Measurements from ENCODE around the gene TRPV2.

TRPV2 gene

DNA sequence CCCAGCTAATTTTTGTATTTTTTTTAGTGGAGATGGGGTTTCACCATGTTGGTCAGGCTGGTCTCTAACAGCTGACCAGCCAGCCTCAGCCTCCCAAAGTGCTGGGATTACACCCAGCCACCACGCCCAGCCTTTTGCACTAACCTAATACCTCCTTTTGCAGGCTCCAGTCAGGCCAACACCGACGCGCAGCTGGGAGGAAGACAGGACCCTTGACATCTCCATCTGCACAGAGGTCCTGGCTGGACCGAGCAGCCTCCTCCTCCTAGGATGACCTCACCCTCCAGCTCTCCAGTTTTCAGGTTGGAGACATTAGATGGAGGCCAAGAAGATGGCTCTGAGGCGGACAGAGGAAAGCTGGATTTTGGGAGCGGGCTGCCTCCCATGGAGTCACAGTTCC, 2.0 kb downstream of the TRPV2 start:
- in situ Hi-C loops (cut with MboI; ENCODE audit: low sequenced_read_pairs, unreplicated experiment), result no loop called here
- no peak for DNase-seq (ENCODE audit: low spot score)
- TF ChIP-seq, protein P1, sequence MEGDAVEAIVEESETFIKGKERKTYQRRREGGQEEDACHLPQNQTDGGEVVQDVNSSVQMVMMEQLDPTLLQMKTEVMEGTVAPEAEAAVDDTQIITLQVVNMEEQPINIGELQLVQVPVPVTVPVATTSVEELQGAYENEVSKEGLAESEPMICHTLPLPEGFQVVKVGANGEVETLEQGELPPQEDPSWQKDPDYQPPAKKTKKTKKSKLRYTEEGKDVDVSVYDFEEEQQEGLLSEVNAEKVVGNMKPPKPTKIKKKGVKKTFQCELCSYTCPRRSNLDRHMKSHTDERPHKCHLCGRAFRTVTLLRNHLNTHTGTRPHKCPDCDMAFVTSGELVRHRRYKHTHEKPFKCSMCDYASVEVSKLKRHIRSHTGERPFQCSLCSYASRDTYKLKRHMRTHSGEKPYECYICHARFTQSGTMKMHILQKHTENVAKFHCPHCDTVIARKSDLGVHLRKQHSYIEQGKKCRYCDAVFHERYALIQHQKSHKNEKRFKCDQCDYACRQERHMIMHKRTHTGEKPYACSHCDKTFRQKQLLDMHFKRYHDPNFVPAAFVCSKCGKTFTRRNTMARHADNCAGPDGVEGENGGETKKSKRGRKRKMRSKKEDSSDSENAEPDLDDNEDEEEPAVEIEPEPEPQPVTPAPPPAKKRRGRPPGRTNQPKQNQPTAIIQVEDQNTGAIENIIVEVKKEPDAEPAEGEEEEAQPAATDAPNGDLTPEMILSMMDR (IDR thresholded peaks at IDR 0.05; ENCODE audit: borderline replicate concordance, control extremely low read depth, extremely low read depth, insufficient read depth, missing control alignments), result no peak

DNA sequence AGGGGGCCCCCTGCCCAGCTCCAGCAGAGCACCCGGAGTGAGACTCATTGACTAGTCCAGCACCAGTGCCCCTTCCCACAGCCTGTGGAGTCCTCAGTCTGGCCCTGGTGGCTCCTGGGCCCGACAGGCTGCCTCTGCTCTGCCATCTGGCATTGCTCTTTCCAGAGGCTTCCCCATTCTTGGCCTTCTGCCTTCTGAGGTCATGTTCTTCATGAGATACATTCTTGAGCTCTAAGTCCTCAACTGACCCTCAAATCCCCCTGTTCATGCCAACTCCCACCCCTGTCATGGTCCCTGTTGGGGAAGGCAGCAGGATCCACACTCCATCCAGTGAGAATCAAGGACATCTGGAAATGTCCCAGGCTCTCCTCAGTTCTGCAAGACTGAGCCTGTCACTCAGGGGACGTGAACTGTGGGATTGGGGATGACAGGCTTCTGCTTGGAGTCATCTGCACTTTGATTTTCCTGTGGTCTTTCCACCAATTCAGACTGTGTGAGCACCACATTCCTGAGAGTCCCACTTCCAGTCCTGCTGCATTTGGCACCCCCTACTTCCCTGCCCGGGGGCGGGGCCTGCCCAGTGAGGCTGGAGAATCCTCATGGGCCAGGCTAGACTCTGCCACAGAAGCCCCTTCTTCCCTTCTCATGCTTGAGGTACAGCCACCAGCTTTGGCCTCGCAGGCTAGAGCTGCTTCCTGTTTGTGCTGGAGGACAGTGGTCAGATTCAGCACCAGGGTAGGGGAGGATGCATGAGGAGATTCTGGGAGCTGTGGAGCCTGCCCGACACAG, 2.7 kb downstream of the TRPV2 start:
- TF ChIP-seq, protein P1 (IDR thresholded peaks at IDR 0.05; ENCODE audit: borderline replicate concordance, control extremely low read depth, extremely low read depth, insufficient read depth, missing control alignments), result no peak
- in situ Hi-C loops (cut with MboI; ENCODE audit: low sequenced_read_pairs, unreplicated experiment), result no loop called here
- DNase-seq (ENCODE audit: low spot score), result peak; percentile 15

DNA sequence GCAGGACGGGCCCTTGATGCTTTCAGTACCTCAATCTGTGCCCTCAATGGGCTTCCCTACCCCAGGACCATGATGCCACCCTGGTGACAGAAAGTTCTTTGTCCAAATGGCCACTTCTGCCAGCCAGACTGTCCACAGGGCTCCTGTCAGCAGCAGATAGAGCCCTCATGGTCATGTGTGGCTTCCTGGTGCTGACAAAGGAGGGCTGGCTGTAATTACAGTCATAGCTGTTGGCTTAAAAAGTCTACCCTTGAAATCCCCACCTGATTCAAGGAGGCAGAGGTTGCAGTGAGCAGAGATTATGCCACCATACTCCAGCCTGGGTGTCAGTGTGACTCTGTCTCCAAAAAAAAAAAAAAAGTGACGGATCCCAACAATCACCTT, 3.3 kb downstream of the TRPV2 start:
- peak; percentile 32 for DNase-seq (ENCODE audit: low spot score)
- TF ChIP-seq, protein P1 (IDR thresholded peaks at IDR 0.05; ENCODE audit: borderline replicate concordance, control extremely low read depth, extremely low read depth, insufficient read depth, missing control alignments), result no peak
- in situ Hi-C loops (cut with MboI; ENCODE audit: low sequenced_read_pairs, unreplicated experiment), result no loop called here

DNA sequence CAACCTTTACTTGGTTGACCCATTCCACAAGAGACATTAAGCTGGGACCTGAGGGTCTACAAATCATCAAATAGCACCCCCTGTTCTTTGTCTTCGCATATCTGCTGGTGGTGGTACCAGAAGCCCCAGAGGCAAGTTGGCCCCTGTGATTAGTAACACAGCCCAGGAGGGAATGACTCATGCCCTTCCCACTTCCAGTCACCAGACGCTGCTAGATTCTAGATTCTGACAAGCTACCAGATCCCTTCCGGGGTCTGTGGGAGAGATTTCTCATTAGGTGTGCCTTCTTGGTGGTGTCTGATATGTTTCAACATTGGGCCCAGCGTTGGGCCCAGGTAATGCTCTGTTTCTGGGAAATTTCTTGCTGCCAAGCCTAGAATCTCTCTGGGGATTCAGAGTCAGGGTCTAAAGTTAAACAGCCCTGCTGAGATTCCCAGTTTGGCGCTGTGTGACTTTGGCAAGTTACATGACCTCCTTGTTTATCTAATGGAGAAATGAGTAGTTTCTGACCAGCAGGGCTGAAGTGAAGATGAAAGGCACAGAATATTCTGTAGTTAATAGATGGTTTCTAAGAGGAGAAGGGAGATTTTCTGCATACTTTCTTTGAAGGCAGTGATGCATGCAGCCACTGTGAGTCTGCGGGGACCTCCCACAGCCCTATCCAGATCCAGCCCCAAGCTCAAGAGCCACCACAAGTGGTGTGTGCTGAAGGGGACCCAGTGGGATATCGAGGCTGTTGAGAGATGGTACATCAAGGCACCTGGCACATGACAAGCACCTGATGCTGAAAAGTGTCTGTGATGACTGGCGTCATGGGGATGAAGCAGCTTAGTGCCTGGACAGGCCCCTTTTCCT, 3.9 kb downstream of the TRPV2 start:
- TF ChIP-seq, protein P1 (IDR thresholded peaks at IDR 0.05; ENCODE audit: borderline replicate concordance, control extremely low read depth, extremely low read depth, insufficient read depth, missing control alignments), result no peak
- DNase-seq (ENCODE audit: low spot score), result peak; percentile 67
- in situ Hi-C loops (cut with MboI; ENCODE audit: low sequenced_read_pairs, unreplicated experiment), result no loop called here

DNA sequence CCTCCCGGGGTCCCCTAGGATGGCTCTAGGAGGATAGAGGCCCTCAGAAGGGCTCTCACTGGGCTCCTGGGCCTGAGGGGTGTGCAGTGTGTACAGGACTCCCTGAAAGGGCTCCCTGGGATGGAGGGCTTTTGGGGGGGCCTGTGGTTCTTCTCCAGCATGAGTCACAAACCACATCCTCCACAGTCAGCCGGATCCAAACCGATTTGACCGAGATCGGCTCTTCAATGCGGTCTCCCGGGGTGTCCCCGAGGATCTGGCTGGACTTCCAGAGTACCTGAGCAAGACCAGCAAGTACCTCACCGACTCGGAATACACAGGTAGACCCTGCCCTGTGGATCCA, 4.5 kb downstream of the TRPV2 start:
- TF ChIP-seq, protein P1 (IDR thresholded peaks at IDR 0.05; ENCODE audit: borderline replicate concordance, control extremely low read depth, extremely low read depth, insufficient read depth, missing control alignments), result no peak
- in situ Hi-C loops (cut with MboI; ENCODE audit: low sequenced_read_pairs, unreplicated experiment), result no loop called here
- no peak for DNase-seq (ENCODE audit: low spot score)

DNA sequence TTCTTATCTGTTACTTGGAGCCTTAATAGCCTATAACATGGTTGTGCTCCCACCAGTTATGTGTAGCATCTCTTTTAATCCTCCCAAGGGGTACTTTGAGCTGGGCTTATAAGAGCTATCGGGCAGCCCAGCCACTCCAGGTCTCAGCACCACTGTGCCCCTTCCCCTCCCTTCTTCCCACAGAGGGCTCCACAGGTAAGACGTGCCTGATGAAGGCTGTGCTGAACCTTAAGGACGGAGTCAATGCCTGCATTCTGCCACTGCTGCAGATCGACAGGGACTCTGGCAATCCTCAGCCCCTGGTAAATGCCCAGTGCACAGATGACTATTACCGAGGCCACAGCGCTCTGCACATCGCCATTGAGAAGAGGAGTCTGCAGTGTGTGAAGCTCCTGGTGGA, 7.0 kb downstream of the TRPV2 start:
- DNase-seq (ENCODE audit: low spot score), result no peak
- TF ChIP-seq, protein P1 (IDR thresholded peaks at IDR 0.05; ENCODE audit: borderline replicate concordance, control extremely low read depth, extremely low read depth, insufficient read depth, missing control alignments), result no peak
- in situ Hi-C loops (cut with MboI; ENCODE audit: low sequenced_read_pairs, unreplicated experiment), result no loop called here
